HEK293T (cell line): Measurements from ENCODE around the gene CCDC138.

Experiments
- CTCF ChIA-PET: fragments of 350-600 bp; formaldehyde crosslinking; extraction: SDS; loops from one replicate; lab custom pipeline; 2021; ENCODE audit warnings: antibody characterized with exemption, inconsistent platforms; lab: Yijun Ruan, JAX
- POLR2A ChIA-PET: fragments of 350-600 bp; formaldehyde crosslinking; extraction: SDS; loops from one replicate; lab custom pipeline; 2020; ENCODE audit warnings: antibody characterized with exemption, inconsistent platforms; lab: Yijun Ruan, JAX
- DNase-seq: peaks from one replicate; pipeline ENCODE4 v3.0.0; 2012; ENCODE audit warnings: mixed read lengths; ENCODE audit errors: extremely low spot score
- ARNT ChIP-seq: fragments of 450-650 bp; IDR thresholded peaks from 2 replicates; pipeline ENCODE4 v1.6.1; 2017; ENCODE audit warnings: mild to moderate bottlenecking
- BHLHE40 ChIP-seq: fragments of 450-650 bp; IDR thresholded peaks from 2 replicates; pipeline ENCODE4 v1.6.1; 2016; ENCODE audit warnings: mild to moderate bottlenecking, moderate library complexity, borderline replicate concordance
- CTBP1 ChIP-seq: fragments of 450-650 bp; IDR thresholded peaks from 2 replicates; pipeline ENCODE4 v1.6.1; 2016; ENCODE audit warnings: borderline replicate concordance
- ELF4 ChIP-seq: fragments of 450-650 bp; IDR thresholded peaks from 2 replicates; pipeline ENCODE4 v1.6.1; 2017; ENCODE audit warnings: antibody characterized with exemption
- FOXA1 ChIP-seq: fragments of 450-650 bp; IDR thresholded peaks from 2 replicates; pipeline ENCODE4 v1.6.1; 2016; ENCODE audit warnings: mild to moderate bottlenecking
- FOXK2 ChIP-seq: fragments of 450-650 bp; IDR thresholded peaks from 2 replicates; pipeline ENCODE4 v1.6.1; 2016; ENCODE audit warnings: mild to moderate bottlenecking
- FOXM1 ChIP-seq: fragments of 450-650 bp; IDR thresholded peaks from 2 replicates; pipeline ENCODE4 v1.6.1; 2017; ENCODE audit warnings: mild to moderate bottlenecking, borderline replicate concordance
- HDGF ChIP-seq: fragments of 450-650 bp; IDR thresholded peaks from 2 replicates; pipeline ENCODE4 v1.6.1; 2017; ENCODE audit warnings: antibody characterized with exemption, borderline replicate concordance
- L3MBTL2 ChIP-seq: fragments of 450-650 bp; conservative IDR thresholded peaks from 2 replicates; pipeline ENCODE4 v1.6.1; 2016; ENCODE audit warnings: mild to moderate bottlenecking
- LEF1 ChIP-seq: fragments of 450-650 bp; IDR thresholded peaks from 2 replicates; pipeline ENCODE4 v1.6.1; 2017; ENCODE audit warnings: mild to moderate bottlenecking, borderline replicate concordance
- NFRKB ChIP-seq: fragments of 450-650 bp; IDR thresholded peaks from 2 replicates; pipeline ENCODE4 v1.6.1; 2016; ENCODE audit warnings: mild to moderate bottlenecking, moderate library complexity
- PKNOX1 ChIP-seq: fragments of 450-650 bp; IDR thresholded peaks from 2 replicates; pipeline ENCODE4 v1.6.1; 2016
- SP1 ChIP-seq: fragments of 450-650 bp; IDR thresholded peaks from 2 replicates; pipeline ENCODE4 v1.6.1; 2017
- SUZ12 ChIP-seq: fragments of 450-650 bp; IDR thresholded peaks from 2 replicates; pipeline ENCODE4 v1.6.1; 2016; ENCODE audit warnings: mild to moderate bottlenecking
- TARDBP ChIP-seq: fragments of 450-650 bp; IDR thresholded peaks from 2 replicates; pipeline ENCODE4 v1.6.1; 2016
- ZNF384 ChIP-seq: fragments of 450-650 bp; IDR thresholded peaks from 2 replicates; pipeline ENCODE4 v1.6.1; 2016

CCDC138 gene

DNA sequence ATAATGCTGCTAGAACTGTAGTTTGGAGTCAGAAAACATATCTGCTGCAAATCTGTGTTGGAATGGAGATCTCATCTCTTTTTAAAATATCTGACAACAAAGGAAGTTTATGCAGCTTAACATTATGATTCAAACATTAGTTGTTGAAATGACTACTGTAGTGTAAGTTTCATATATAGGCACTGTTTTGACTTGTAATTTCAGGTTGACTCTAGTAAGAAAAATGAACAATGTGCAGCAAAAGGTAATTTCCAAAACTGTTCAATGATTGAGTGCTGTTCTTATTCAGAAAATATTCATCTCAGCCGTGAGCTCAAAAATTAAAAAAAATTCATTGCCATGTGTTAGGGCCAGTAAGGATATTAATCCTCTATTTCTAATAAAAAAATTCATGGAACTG is 48.5 kb downstream of the CCDC138 start:
- CTCF ChIA-PET = no interaction called here

DNA sequence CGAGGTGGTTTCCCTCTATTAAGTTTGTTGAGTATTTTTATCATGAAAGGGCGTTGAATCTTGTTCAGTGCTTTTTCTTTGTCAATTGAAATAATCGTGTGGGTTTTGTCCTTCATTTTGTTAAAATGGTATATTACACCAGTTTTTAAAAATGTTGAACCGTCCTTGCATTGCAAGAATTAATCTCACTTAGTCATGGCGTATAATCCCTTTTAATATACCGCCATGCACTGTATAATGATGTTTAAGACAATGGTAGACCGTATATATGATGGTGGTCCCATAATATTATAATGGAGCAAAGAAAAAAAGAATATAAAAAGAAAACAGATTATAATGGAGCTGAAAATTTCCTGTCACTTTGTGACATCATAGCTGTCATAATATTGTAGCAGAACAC is 50.6 kb downstream of the CCDC138 start:
- TF ChIP-seq L3MBTL2 (no peak), FOXK2 (no peak), SP1 (no peak), BHLHE40 (no peak), ZNF384 (no peak), HDGF (no peak), TARDBP (no peak), ARNT (no peak), NFRKB (no peak), FOXM1 (no peak), SUZ12 (no peak), FOXA1 (no peak), CTBP1 (no peak), ELF4 (no peak), PKNOX1 (no peak)
- POLR2A ChIA-PET = no interaction called here
- no peak for DNase-seq
- CTCF ChIA-PET = no interaction called here

More for the DNA sequence above, 48.5 kb downstream of the CCDC138 start:
- DNase-seq = no peak
- TF ChIP-seq FOXK2 (no peak), ARNT (no peak), PKNOX1 (no peak), L3MBTL2 (no peak), FOXA1 (no peak)
- POLR2A ChIA-PET = no interaction called here

DNA sequence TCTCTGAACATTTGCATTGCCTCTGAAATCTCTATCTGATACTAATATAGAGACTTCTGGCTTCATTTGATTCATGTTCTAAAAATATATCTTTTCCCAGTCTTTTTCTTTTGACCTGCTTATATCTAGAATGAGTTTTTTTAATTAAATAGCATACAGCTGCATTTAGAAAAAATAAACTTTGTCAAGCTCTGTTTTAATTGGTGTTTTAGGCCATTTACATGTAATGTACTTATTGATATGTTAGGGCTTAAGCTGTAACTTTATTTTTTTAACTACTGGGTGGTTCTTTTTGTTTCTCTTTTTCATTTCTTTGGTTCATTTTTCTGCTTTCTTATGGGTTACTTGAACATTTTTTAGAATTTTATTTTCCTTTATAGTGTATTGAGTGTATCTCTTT is 54.9 kb downstream of the CCDC138 start:
- DNase-seq = no peak
- TF ChIP-seq L3MBTL2 (no peak), ELF4 (no peak), FOXM1 (no peak), FOXA1 (no peak), SP1 (no peak), ZNF384 (no peak), CTBP1 (no peak), TARDBP (no peak)
- ChIA-PET CTCF (no interaction called here), POLR2A (no interaction called here)

- TF ChIP-seq CTBP1 = no peak
- no peak for DNase-seq
- POLR2A ChIA-PET = no interaction called here
- CTCF ChIA-PET = no interaction called here
Measured at GRCh38 chr2:108845923-108846322, 59.4 kb downstream of the CCDC138 start.

- TF ChIP-seq ELF4 = no peak
- no peak for TF ChIP-seq L3MBTL2
- TF ChIP-seq ARNT = no peak
- TF ChIP-seq SP1 = no peak
- TF ChIP-seq HDGF = no peak
- TF ChIP-seq LEF1 = no peak
- no peak for TF ChIP-seq CTBP1
- TF ChIP-seq ZNF384 = no peak
- TF ChIP-seq FOXM1 = no peak
- TF ChIP-seq SUZ12 = no peak
- TF ChIP-seq NFRKB = no peak
- TF ChIP-seq PKNOX1 = no peak
- CTCF ChIA-PET = no interaction called here
- POLR2A ChIA-PET = no interaction called here
- DNase-seq = no peak
Measured at GRCh38 chr2:108847000-108847399, 60.4 kb downstream of the CCDC138 start.

DNA sequence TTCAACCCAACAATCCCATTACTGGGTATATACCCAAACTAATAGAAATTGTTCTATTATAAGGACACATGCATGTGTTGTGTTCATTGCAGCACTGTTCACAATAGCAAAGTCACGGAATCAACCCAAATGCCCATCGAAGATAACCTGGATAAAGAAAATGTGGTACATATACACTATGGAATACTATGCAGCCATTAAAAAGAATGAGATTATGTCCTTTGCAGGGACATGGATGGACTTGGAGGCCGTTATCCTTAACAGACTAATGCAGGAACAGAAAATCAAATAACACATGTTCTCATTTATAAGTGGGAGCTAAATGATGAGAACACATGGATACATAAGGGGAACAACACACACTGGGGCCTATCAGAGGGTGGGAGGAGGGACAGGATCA is 65.8 kb downstream of the CCDC138 start:
- ChIA-PET CTCF (no interaction called here), POLR2A (no interaction called here)
- no peak for DNase-seq
- TF ChIP-seq ELF4 (no peak), PKNOX1 (no peak), SUZ12 (no peak), FOXA1 (no peak), ZNF384 (no peak)

DNA sequence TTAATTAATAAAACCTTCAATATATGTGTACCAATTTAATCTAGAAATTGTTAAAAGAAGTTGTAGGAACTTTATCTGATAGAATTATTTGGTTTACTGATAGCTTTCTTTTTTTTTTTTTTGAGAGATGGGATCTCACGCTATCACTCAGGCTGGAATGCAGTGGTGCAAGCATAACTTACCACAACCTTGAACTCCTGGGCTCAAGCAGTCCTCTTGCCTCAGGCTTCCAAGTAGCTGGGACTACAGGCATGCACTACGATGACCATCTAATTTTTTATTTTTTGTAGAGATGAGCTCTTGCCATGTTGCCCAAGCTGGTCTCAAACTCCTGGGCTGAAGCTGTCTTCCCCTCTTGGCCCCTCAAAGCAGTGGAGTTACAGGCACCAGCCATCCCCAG is 66.8 kb downstream of the CCDC138 start:
- POLR2A ChIA-PET = no interaction called here
- DNase-seq = no peak
- CTCF ChIA-PET = interaction anchor here (0.6 kb wide), 2 partner anchors 11 to 48 kb away, joined by 3 read pairs; no protein-coding TSS in a partner anchor
- TF ChIP-seq SUZ12 (no peak), FOXK2 (no peak), FOXM1 (no peak), BHLHE40 (no peak), ZNF384 (no peak), SP1 (no peak), L3MBTL2 (no peak), HDGF (no peak), CTBP1 (no peak), TARDBP (no peak), NFRKB (no peak), FOXA1 (no peak), LEF1 (no peak), ELF4 (no peak), PKNOX1 (no peak), ARNT (no peak)
